Skin epidermis (tissue), 12 donors: ENCODE measurements around the gene OR7A10.
"Not testable (repeated sequence)": the region's sequence is repeated elsewhere in the genome, so short reads cannot be mapped to it uniquely, and the experiment has no call there.

ENCODE experiments used
- H3K27ac ChIP-seq, 21 experiments: fragments of 200-600 bp; sonication (generic) in 11 of 21; one replicate each; pipeline ENCODE4 v1.5.0; 2020; ENCODE audit warnings: mild to moderate bottlenecking in 3 of 21, inconsistent platforms in 2 of 21, moderate library complexity in 2 of 21
- H3K4me3 ChIP-seq, 7 experiments: fragments of 200-600 bp; sonication (generic) in 2 of 7; one replicate each; pipeline ENCODE4 v1.5.0; 2020; ENCODE audit warnings: inconsistent platforms in 2 of 7, mild to moderate bottlenecking in 2 of 7, moderate library complexity in 1 of 7

Gene OR7A10

GRCh38 chr19:14798760-14799159 lies 50.0 kb downstream of the OR7A10 start:
- Histone ChIP-seq H3K4me3 (no peak overlapping the region), H3K27ac (no peak overlapping the region)

- H3K27ac ChIP-seq = no peak overlapping the region
- no peak overlapping the region for H3K4me3 ChIP-seq
These were observed 52.7 kb downstream of the OR7A10 start for GRCh38 chr19:14796021-14796420.

- Histone ChIP-seq H3K4me3 (no peak overlapping the region), H3K27ac (no peak overlapping the region)
These were observed 53.5 kb downstream of the OR7A10 start for GRCh38 chr19:14795078-14795721.

- not testable (repeated sequence) for H3K4me3 ChIP-seq, H3K27ac ChIP-seq
These were observed 56.5 kb downstream of the OR7A10 start for GRCh38 chr19:14792250-14792649.
